ENCODE measurements around the gene HHATL. TPM values are rescaled to one million over a fixed set of nuclear protein-coding genes. Genes with fewer than 3 reads are reported as not detected.

HHATL gene
- not detected in 2 replicates for total RNA-seq

GRCh38 chr3:42702066-42702951 lies at the start of gene HHATL:
HHATL (minus strand) TSS chr3:42702798; CDS start chr3:42700826, 1,972 bp downstream.

GRCh38 chr3:42685363-42685881 lies 17.2 kb downstream of the HHATL start, which contains the start of gene KLHL40:
KLHL40 (plus strand) TSS chr3:42685537; CDS start chr3:42685619, 82 bp downstream.

GRCh38 chr3:42653560-42654330 lies 48.9 kb downstream of the HHATL start, which contains the start of gene ZBTB47:
ZBTB47 (plus strand) TSS chr3:42653697; CDS start chr3:42658356, 4,659 bp downstream.

Other genes starting within 250 kb of the HHATL start
- gene VIPR1, start 200.2 kb downstream of the HHATL start, total RNA-seq, result 0.31 TPM in 1 of 2 replicates, not detected in the other
- 44.5 and 66.8 TPM in 2 replicates for gene SEC22C, start 120.8 kb downstream of the HHATL start, total RNA-seq
- gene SS18L2, start 111.9 kb downstream of the HHATL start, total RNA-seq, result 22.1 and 22.9 TPM in 2 replicates
- gene NKTR, start 102.1 kb downstream of the HHATL start, total RNA-seq, result 22.7 and 26.0 TPM in 2 replicates
- 20.2 and 27.4 TPM in 2 replicates for gene ZBTB47, start 49.1 kb downstream of the HHATL start, total RNA-seq
- not detected in 2 replicates for gene KLHL40, start 17.3 kb downstream of the HHATL start, total RNA-seq
- gene CCDC13, start 70.5 kb upstream of the HHATL start, total RNA-seq, result 1.4 and 2.0 TPM in 2 replicates
- gene HIGD1A, start 101.7 kb upstream of the HHATL start, total RNA-seq, result 72.4 and 82.8 TPM in 2 replicates
- 0.39 and 1.00 TPM in 2 replicates for gene ACKR2, start 106.6 kb upstream of the HHATL start, total RNA-seq
- not detected in 2 replicates for gene CYP8B1, start 173.1 kb upstream of the HHATL start, total RNA-seq
- gene ZNF662, start 203.3 kb upstream of the HHATL start, total RNA-seq, result 1.1 and 1.4 TPM in 2 replicates

All from cardiac ventricle fibroblast (primary cell).